ENCODE results near the gene GARS1.

- TF ChIP-seq, protein P1, sequence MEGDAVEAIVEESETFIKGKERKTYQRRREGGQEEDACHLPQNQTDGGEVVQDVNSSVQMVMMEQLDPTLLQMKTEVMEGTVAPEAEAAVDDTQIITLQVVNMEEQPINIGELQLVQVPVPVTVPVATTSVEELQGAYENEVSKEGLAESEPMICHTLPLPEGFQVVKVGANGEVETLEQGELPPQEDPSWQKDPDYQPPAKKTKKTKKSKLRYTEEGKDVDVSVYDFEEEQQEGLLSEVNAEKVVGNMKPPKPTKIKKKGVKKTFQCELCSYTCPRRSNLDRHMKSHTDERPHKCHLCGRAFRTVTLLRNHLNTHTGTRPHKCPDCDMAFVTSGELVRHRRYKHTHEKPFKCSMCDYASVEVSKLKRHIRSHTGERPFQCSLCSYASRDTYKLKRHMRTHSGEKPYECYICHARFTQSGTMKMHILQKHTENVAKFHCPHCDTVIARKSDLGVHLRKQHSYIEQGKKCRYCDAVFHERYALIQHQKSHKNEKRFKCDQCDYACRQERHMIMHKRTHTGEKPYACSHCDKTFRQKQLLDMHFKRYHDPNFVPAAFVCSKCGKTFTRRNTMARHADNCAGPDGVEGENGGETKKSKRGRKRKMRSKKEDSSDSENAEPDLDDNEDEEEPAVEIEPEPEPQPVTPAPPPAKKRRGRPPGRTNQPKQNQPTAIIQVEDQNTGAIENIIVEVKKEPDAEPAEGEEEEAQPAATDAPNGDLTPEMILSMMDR (conservative IDR thresholded peaks at IDR 0.05), result no peak
- no peak for TF ChIP-seq EZH2 (IDR thresholded peaks at IDR 0.05; ENCODE audit: low read depth)
These were observed 58.3 kb downstream of the GARS1 start for GRCh38 chr7:30652698-30653641.
